ENCODE results near the gene MAMDC2.

MAMDC2 gene

DNA sequence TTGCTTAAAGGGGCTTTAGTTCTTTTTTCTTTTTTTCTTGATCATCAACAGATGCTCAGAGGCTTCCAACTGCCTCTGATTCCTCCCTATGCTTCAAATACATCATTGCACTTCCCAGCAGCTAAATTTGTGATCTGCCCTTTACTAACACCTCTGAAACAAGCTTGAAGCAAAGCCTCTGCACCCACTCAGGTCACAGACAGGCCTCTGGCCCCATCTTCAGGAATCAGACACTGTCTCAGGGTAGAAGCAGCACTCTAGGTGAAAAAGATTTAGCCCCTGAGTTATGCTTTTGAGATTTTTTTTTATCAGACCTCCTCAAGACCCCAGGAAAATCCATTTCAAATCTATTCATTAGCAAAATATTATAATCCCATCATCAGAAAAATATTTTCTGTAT lies 91.5 kb downstream of the MAMDC2 start:
- DNase-seq (ENCODE audit: low read depth in 2 of 2) = no peak

DNA sequence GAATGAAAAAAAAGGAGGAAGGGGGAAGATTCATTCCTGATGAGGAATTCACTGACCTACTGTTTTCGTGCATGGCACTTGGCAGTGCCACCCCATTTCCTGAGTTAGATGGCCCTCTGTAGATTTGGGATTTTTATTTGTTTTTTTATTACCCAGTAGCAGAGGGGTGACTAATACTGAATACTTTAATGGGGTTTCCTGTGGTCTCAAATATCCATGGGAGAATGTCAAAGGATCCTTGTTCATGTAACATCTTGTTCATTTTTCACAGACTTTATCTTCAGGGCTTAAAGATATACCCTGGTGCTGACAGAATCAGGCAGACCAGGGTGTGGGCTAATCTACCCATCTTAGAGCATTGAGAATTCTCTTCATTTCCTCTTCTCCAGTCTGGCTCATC lies 93.0 kb downstream of the MAMDC2 start:
- DNase-seq (ENCODE audit: low read depth in 2 of 2) = no peak

DNA sequence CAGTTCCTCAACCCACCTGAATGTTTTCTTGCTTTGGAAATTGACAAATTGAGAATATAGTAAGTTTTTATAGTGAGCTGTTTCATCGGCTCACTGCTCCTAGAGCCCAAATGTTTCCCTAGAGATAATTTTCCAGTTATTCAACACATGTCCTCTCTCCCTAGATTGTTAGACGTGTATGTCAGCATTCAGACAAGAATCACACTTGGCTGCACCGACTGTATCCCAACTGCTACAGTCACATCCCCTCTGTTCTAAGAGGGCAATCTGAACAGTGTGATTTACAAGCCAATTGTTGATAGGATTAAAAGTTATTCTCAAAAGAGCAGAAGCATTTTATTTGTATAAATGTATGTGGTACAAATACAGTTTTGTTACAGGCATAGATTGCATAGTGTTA lies 93.9 kb downstream of the MAMDC2 start:
- no peak for DNase-seq (ENCODE audit: low read depth in 2 of 2)

DNA sequence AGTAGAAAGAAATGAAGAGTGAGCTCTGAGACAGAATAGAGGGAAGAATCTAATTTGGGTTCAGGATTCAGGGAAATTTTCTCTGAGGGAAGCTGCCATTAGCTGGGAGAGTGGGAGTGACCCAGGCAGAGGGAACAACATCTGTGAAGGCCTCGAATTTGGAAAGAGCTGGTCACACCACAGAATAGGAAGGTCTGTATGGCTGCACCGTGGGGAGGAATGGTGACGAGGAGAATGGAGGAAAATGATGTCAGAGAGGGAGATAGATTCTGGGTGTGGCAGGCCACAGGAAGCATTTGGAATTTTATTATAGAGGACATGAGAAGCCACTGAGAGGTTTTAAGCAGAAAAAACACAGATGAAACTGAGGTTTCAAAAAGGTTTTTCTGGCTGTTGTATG lies 98.5 kb downstream of the MAMDC2 start:
- no peak for DNase-seq (ENCODE audit: low read depth in 2 of 2)

DNA sequence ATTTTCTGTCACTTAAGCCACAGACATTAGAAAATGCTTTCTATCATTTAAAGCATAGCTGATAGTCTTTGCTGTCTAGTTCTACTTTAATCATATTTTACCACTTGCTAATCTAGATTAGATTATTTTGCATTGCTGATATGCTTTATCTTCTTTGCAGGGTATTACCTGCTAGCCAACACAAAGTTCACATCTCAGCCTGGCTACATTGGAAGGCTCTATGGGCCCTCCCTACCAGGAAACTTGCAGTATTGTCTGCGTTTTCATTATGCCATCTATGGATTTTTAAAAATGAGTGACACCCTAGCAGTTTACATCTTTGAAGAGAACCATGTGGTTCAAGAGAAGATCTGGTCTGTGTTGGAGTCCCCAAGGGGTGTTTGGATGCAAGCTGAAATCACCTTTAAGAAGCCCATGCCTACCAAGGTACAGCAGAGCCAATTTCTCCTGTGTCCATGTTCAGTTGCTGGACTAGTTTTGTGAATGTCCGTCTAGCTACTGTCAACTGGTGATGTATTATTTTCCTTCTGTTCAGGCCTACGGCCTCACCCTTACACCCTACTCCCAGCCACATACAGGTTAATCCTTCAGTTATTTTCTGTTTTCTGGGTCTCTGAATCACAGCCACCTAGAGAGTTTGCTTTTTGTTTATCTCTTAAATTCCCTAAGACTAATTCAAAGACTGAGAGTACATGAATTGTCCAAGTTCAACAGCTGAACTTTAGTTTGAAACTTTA lies 99.9 kb downstream of the MAMDC2 start:
- no peak for DNase-seq (ENCODE audit: low read depth in 2 of 2)

DNA sequence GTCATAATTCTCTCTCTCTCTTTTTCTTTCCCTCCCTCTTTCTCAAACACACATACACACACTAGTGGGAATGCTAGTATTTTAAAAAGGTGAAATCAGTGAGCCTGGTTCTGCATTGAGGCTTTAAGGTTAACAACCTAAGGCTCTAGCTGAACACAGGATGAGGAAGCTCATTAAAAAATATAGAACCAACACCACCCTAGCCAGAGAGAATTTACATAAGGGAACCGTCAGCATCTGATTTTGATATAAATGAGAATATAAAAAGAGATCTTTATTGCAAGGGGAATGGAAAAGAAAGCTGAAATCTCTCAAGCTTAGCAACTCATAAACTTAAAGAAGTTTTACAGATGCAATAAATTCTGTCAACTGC lies 100.5 kb downstream of the MAMDC2 start:
- no peak for DNase-seq (ENCODE audit: low read depth in 2 of 2)

DNA sequence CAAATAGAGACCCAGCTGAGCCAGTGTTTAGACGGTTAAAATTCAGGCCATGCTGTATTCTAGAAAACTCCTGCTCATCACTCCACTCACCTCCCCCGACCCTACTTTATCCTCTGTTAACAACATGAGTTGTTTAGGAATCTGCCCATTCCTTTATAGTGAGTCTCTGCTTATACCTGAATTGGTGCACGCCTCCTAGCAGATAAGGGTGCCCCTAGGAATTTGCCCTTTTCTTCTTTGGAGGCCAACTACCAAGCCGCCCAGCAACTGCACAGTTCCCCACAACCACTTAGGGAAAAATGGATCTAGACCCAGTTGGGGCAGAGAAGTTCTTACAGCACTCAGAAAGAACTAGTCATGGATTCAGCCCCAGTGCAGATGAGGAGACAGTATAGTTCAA lies 102.3 kb downstream of the MAMDC2 start:
- DNase-seq (ENCODE audit: low read depth in 2 of 2) = no peak

DNA sequence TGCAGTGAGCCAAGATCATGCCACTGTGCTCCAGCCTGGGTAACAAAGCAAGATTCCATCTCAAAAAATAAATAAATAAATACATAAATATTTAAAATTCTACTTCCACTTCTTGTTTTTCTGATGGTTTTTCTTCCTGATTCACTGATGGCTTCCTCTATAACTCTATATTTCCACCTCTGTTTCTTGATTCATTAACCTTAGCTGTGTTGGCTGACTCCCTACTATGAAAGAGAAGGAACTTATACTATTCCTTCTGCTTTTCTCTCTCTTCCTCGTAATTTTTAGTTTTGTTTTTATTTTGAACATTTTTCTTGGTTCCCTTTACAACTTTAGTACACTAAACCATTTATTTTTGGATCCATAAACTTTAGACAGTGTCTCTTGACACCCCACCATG lies 103.5 kb downstream of the MAMDC2 start:
- no peak for DNase-seq (ENCODE audit: low read depth in 2 of 2)

DNA sequence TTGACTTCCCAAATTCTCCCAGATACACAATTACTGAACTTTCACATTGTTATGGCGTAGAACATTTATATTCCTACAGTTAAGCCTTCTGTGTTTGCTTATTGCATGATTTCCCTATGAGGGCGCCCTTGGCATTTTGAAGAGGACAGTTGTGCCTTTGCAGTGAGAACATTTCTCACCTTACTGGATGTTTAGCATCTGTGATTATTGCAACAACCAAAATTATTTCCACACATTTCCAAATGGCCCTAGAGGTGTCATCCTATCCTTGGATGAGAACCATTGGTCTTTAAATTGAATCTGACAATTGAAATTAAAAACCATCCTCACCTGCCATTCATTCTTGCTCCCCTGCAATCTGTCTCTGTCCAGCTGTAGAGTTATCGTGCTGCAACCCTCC lies 104.0 kb downstream of the MAMDC2 start:
- DNase-seq (ENCODE audit: low read depth in 2 of 2) = no peak

DNA sequence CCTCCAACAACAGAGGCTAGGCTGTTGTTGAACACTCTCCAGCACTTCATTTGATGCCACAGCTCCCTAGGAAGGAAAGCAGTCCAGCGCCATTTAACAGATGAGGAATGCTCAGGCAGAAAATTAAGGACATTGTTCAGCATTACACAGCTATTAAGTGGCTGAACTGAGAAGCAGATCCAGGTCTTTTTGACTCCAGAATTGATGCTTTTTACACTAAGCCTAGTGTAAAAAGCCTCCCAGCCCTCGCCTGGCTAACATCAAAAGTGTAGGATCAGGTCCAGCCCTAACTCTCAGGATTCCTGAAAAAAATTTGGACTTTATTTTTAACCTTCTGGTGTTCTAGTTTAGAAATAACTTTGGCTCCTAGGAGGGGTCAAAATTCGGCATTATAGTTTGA lies 108.7 kb downstream of the MAMDC2 start:
- DNase-seq (ENCODE audit: low read depth in 2 of 2) = no peak

DNA sequence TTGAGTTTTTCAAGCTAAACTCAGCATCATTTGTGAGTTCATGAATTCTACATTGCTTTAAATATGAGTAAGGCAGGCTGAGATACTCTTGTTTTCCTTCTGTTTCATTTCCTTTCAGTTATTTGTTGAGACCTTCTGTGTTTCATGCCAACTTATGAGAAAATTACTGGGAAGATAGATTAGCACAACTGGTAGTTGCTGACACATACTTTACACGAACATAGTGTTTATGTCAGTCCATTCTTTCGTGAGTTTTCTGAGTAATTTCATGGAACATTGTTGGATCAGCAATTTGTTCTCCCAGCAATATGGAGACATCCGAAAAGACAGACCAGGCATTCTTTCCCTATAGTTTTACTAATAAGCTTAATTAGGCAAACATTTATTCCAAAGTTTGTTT lies 113.1 kb downstream of the MAMDC2 start:
- no peak for DNase-seq (ENCODE audit: low read depth in 2 of 2)

DNA sequence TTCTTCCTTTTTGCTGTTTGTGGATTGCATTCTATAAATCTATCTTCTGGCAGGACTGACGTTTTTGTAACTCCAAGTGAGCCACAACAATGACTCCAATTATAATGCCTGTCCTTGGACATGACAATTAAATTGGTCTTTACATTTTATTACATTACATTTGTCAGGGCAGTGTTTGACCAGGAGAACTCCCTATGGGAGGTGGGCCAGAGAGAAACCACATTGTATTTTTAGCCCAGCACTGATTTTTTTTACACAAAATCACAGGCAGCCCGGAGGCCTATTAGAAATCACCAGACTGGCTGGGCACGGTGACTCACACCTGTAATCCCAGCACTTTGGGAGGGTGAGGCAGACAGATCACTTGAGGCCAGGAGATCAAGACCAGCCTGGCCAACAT lies 116.0 kb downstream of the MAMDC2 start:
- DNase-seq (ENCODE audit: low read depth in 2 of 2) = no peak

DNA sequence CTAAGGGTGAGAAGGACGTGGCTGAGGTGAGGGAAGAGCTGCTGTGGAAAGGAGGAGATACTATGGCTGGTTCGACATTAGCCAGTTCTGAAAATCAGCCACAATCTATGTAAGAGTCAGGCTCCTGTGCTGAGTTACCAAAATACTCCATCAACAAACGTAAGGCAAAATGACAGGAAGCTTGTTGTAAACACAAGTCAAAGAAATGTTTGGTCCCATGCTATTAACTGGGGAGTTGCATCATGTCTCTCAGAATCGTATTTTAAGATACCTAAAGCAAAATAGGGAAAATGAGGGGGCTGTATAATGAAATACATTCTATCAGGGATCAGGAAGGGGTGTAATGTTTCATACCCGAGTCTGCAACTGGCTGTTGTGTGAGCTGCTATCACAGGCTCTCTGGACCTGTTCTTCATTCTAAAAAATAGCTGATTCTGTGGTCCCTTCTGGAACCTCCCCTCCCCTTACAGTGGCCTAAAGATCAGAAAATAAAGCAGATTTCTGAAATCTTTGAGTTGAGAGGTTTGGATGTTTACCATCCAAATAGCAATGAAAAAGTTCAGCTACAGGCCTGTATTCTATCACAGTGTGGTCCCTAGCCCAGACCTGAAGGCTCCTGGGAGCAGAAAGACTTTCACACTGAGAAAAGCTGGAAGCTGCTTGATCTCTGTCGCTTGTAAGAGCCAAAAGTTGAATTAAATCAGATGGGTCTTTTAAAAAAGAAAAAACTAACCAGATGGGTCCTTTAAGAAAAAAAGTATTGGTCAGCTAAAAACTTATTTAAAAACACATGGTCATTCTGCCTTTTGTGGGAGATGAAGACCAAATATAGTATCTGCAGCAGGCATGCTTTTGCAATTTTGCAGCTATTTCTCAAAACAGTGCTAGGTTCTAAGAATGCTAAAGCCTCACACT lies 117.3 kb downstream of the MAMDC2 start:
- DNase-seq (ENCODE audit: low read depth in 2 of 2) = no peak

DNA sequence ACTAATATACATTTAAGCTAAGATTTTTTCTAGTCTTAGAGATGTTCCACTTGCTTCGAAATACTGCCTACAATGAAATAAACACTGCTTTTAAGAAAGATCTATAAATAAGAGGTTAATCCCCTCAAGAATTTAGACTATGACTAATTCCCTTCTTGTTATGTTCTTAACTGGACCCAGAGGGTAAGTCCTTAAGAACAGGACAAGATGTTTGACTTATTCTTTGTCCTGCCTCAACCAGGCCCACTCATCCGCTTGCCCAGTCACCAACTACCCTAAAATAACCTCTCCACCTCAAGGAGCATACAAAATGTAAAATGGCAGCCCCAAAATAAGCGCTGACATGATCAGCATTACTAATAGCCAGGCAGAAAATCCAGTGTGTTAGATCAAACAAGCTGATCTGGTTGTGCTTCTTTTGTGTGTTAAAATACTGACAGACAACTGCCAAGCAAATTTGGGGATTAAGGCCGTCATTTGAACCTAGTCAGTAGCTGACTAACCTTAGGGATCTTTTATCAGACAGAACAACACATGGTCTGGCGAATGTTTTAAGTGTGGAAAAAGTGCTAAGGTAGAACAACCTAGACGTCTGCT lies 121.5 kb downstream of the MAMDC2 start:
- DNase-seq (ENCODE audit: low read depth in 2 of 2) = no peak

DNA sequence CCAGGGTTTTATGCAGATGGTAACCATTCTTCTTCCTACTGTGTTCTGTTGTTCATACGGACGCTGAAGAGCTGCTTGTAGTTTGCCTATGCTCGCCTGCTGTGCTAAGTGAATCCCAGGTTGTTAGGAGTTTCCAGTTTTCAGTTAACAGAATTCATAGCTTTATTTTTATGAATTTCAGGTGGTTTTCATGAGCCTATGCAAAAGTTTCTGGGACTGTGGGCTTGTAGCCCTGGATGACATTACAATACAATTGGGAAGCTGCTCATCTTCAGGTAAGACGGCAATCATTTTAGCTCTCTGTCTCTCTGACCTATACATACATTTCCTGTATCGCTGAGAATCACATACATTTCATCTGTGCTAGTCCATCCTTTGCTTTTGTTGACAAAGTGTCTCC lies 124.9 kb downstream of the MAMDC2 start:
- DNase-seq (ENCODE audit: low read depth in 2 of 2) = no peak

DNA sequence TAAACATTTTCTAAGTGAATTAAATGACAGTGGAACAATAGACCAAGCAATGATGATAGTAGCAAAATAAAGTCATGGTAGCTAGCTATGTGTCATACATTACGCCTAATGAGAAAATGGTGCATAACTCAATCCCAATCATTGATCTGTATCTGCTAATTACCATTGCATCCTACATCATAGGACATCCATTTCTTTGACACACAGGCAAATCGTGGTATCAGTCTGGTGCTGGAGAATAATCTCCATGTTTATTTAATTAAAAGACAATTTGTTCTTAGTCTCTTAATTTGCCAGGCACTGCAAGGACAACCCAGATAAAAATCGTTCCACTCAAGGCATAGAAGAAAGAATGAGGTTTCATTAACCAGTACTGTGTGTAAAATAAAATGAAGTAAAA lies 125.6 kb downstream of the MAMDC2 start:
- DNase-seq (ENCODE audit: low read depth in 2 of 2) = no peak

DNA sequence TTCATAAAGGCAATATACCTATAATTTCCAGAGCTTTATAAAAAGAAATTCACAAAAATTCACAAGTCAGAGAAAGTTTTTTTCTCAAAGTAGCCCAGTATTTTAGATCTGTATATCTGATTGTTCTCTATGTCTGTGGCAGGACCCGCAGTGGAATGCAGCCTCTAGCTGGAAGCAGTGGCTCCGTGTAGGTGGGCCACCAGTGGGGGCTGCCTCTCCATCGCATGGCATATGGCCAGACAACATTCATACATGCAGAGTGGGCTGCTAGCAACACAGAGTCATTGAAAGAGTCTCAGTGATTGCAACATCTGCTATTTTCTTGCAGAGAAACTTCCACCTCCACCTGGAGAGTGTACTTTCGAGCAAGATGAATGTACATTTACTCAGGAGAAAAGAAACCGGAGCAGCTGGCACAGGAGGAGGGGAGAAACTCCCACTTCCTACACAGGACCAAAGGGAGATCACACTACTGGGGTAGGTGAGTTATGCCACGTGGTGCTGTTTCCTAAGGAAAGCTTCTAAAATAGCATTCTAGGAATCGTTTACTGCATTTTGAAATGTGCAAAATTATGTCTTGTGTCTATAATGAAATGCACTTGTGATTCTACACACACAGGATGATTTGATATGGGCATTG lies 126.6 kb downstream of the MAMDC2 start:
- no peak for DNase-seq (ENCODE audit: low read depth in 2 of 2)

DNA sequence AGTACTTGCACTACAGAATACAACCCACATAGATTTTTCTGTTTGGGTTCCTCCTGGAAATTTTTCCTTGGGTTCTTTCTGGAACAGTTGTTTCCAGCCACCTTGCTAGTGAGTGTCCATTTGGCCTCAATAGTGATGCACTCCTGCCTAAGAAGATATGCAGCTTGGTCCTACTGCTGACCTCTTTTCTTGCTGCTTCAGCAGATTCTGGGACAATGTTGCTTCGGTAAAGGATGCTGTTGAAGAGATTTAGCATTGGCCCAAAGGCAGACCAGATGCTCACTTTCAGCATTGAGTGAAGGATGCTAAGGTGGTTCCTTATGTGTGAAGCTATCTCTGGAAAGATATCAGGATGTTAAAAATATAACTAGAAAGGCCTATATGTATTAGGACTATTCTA lies 128.9 kb downstream of the MAMDC2 start:
- no peak for DNase-seq (ENCODE audit: low read depth in 2 of 2)

DNA sequence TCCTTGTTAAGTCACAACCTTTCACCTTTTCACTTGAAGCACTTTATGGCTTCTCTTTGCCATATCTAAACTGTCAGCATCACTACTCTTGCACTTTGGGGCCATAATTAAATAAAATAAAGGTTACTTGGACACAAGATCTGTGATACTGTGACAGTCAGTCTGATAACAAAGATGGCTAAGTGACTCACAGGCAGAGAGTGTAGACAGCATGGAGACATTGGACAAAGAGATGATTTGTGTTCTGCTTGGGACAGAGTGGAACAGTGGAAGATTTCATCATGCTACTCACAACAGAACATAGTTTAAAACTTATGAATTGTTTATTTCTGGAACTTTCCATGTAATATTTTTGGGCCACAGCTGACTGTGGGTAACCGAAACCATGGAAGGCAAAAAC lies 133.5 kb downstream of the MAMDC2 start:
- no peak for DNase-seq (ENCODE audit: low read depth in 2 of 2)

DNA sequence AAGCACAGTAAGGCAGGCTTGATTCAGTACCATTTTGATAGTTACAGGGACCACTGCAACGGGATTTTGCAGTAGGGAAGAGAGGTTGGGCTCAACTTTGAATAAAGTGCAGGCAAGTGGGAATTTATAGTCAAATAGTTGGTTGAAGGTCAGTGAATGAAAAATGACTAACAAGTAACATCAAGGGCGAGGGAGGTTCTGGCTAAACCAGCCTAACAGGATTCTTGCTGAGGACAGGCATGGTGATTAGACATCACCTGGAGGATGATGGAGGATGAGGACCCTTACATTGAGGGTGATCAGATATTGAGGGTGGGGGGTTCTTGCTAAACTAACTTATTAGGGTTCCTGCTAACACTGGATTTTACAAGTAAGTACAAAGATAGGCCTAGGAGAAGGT lies 149.1 kb downstream of the MAMDC2 start:
- DNase-seq (ENCODE audit: low read depth in 2 of 2) = no peak

DNA sequence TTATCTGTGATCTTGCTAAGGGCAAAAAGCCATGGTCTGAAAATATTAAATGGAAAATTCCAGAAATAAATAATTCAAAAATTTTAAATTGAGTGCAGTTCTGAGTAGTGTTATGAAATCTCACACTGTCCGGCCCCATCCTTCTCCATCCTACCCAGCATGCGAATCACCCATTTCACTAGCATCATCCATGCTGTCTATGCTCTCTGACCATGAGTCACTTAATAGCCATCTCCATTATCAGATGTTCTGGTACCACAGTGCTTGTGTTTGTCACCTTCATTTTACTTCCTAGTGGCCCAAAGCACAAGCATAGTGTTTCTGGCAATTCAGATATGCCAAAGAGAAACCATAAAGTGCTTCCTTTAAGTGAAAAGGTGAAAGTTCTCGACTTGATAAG lies 151.8 kb downstream of the MAMDC2 start:
- no peak for DNase-seq (ENCODE audit: low read depth in 2 of 2)

DNA sequence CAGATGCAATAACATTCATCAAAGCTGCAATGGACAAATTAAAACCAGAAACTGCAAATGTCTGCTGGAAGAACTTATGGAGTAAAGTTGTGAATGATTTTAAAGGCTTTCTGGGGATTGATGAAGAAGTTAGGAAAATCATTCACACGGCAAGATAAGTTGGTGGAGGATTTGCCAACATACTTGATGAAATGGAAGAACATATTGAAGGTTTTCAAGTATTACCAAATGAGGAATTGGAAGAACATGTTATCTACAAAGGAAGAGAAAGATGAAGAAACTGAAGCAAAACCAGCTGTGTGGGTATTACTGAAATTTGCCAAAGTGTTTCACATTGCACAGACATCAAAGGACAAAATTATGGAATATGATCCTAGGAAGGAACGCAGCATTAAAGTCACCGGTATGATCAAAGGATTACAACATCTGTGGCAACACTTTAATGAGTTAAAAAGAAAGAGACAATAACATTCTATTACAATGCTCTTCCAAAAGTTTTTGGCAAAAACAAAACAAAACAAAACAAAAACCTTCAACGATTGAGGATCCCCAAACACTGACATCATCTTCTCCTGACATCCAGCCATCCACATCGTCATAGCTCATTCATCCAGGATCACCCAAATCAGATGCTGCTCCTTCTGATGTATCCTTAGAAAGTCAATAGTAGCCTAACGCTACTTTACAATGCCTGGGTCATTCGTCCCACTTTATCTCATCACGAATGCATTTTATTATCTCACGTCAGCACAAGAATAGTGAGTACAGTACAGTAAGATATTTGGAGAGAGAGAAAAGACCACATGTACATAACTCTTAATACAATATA lies 153.8 kb downstream of the MAMDC2 start:
- DNase-seq (ENCODE audit: low read depth in 2 of 2) = no peak

Measured in stimulated activated CD4-positive, alpha-beta T cell treated with anti-CD3 and anti-CD28 coated beads, Interleukin-12 subunit alpha, Interleukin-12 subunit beta, amount 100 ng/mL, for 24 hours (primary cell).